OCI-LY1 (cell line): ENCODE data around the gene USF1.

ENCODE experiments used
- CTCF ChIP-seq: fragments of 200-600 bp; sonication (generic), shearing (Covaris generic); IDR thresholded peaks from 2 replicates; pipeline ENCODE4 v1.5.1; 2017; ENCODE audit warnings: mild to moderate bottlenecking, antibody characterized with exemption, low read length, moderate library complexity, mixed read lengths
- EZH2 ChIP-seq: fragments of 200-600 bp; sonication (generic), shearing (Covaris generic); IDR thresholded peaks from 2 replicates; pipeline ENCODE4 v1.8.0; 2017; ENCODE audit warnings: borderline replicate concordance, mixed run types, mild to moderate bottlenecking, antibody characterized with exemption, low read length, moderate library complexity, mixed read lengths

GRCh38 chr1:161039154-161039545 is 6.6 kb downstream of the USF1 start:
- TF ChIP-seq EZH2: no peak
- no peak for TF ChIP-seq CTCF
